ENCODE measurements around the gene GALNT6.

The GALNT6 gene

DNA sequence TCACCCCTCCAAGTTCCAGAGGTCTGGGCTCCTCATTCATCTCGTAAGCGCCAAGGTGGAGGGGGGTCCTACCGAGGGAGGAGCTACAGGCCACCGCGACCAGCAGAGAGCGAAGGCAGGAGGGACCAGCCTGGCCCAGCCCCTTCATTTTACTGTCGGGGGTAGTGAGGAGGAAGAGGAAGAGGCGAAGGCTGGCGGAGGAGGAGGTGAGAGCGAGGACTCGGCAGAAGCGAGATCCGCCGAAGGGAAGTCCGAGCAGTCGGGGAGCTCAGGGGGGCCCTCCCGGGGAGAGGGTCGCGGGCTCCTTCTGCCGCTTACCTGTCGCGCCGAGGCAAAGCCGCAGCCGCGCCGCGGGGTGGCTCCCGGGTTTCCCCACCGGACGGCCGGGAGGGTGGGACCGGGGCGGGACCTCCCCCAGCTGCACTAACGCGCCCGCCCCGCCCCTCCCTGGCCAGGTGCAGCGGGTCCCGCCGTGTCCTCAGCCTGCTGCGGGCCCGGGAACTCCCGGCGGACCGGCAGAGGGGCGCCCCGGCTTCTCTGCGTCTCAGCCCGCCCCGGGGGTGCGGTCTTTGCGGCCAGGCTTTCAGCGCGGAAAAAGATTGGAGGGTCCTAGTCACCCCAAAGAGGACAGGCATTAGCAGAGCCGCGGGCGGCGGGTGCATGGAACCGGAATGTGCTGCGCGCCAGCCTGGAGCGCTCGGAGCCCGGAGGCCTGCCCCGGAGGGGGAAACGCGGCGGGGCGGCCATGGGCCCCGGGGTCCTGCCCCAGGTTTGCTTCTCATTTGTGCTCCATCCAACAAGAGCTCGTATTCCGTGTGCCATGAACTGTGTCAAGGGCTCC lies at the start of gene GALNT6:
GALNT6 (minus strand) TSS at position 124 of the 841 bp plus-strand sequence. CDS start 11,625 bp downstream, outside the sequence.
- Histone ChIP-seq H3K9ac (peak within 1 kb of the TSS; percentile 61), H3K27ac (no peak within 1 kb of the TSS)

GRCh38 chr12:51439330-51439729 lies 48.1 kb upstream of the GALNT6 start:
- Histone ChIP-seq H3K9me3 (ENCODE audit: control insufficient read depth, low read length) (no peaks in the 10 kb centered on the region), H3K4me1 (no peaks in the 10 kb centered on the region), H3K79me2 (no peaks in the 10 kb centered on the region), H2AFZ (no peak overlapping the region), H3K4me3 (ENCODE audit: low read depth, low read length) (no peak overlapping the region), H3K4me2 (ENCODE audit: low read length) (no peak overlapping the region), H3K36me3 (ENCODE audit: control insufficient read depth, insufficient read depth, low read length) (no peaks in the 10 kb centered on the region), H3K9ac (no peak overlapping the region), H3K27me3 (ENCODE audit: control insufficient read depth, insufficient read depth, low read length) (no peaks in the 10 kb centered on the region), H3K27ac (no peak overlapping the region)
- TF ChIP-seq CTCF (IDR thresholded peaks at IDR 0.05), result no peak

More for the DNA sequence above, at the start of gene GALNT6:
- no peaks in the 10 kb centered on the region for H3K27me3 ChIP-seq (ENCODE audit: control insufficient read depth, insufficient read depth, low read length)
- H3K4me1 ChIP-seq, result peaks cover 14% of the 10 kb centered on the region
- H3K9me3 ChIP-seq (ENCODE audit: control insufficient read depth, low read length), result no peaks in the 10 kb centered on the region
- H2AFZ ChIP-seq, result peak within 1 kb of the TSS; percentile 97
- no peak for TF ChIP-seq CTCF (IDR thresholded peaks at IDR 0.05)
- no peaks in the 10 kb centered on the region for H3K36me3 ChIP-seq (ENCODE audit: control insufficient read depth, insufficient read depth, low read length)
- peak within 1 kb of the TSS; percentile 57 for H3K4me2 ChIP-seq (ENCODE audit: low read length)
- H3K79me2 ChIP-seq, result no peaks in the 10 kb centered on the region
- H3K4me3 ChIP-seq (ENCODE audit: low read depth, low read length), result peak within 1 kb of the TSS; percentile 64

DNA sequence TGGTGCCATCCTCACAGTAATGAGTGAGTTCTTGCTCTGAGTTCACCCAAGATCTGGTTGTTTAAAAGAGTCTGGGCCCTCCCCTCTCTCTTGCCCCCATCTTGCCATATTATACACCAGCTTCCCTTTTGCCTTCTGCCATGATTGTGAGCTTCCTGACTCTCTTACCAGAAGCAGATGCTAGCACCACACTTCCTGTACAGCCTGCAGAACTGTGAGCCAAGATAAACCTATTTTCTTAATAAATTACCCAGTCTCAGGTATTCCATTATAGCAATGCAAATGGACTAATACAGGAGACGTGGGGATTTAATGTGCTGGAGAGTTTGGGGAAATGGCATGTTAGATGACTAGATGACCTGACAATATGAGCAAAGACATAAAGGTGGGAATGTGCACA lies 46.2 kb upstream of the GALNT6 start:
- Histone ChIP-seq H3K9ac (no peak overlapping the region), H3K9me3 (ENCODE audit: control insufficient read depth, low read length) (no peaks in the 10 kb centered on the region), H3K4me3 (ENCODE audit: low read depth, low read length) (no peak overlapping the region), H3K36me3 (ENCODE audit: control insufficient read depth, insufficient read depth, low read length) (no peaks in the 10 kb centered on the region), H3K27me3 (ENCODE audit: control insufficient read depth, insufficient read depth, low read length) (no peaks in the 10 kb centered on the region), H2AFZ (no peak overlapping the region), H3K79me2 (no peaks in the 10 kb centered on the region), H3K4me2 (ENCODE audit: low read length) (no peak overlapping the region), H3K27ac (no peak overlapping the region), H3K4me1 (no peaks in the 10 kb centered on the region)
- TF ChIP-seq CTCF (IDR thresholded peaks at IDR 0.05), result no peak

DNA sequence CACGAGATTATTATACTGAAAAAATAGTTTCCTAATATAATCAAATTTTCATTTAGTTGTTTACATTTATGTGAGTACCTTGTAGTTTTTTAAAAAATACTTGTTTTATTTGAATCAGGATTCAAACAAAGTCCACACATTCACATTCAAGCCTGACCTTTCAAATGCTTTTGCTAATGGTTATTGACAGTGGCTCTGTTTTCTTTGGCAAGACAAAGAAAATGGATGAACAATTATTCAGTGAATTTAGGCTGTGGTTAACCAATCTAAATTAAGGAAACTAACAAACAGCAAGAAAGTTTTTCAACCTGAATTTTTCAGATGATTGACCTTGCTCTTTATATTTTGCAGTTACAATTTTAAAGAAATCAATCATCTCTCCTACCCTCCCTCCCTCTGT lies 43.1 kb upstream of the GALNT6 start:
- H3K4me2 ChIP-seq (ENCODE audit: low read length), result no peak overlapping the region
- H3K36me3 ChIP-seq (ENCODE audit: control insufficient read depth, insufficient read depth, low read length), result no peaks in the 10 kb centered on the region
- H3K79me2 ChIP-seq, result no peaks in the 10 kb centered on the region
- H3K9me3 ChIP-seq (ENCODE audit: control insufficient read depth, low read length), result no peaks in the 10 kb centered on the region
- no peaks in the 10 kb centered on the region for H3K27me3 ChIP-seq (ENCODE audit: control insufficient read depth, insufficient read depth, low read length)
- TF ChIP-seq CTCF (IDR thresholded peaks at IDR 0.05), result no peak
- H3K9ac ChIP-seq, result no peak overlapping the region
- H3K27ac ChIP-seq, result no peak overlapping the region
- no peak overlapping the region for H2AFZ ChIP-seq
- no peaks in the 10 kb centered on the region for H3K4me1 ChIP-seq
- no peak overlapping the region for H3K4me3 ChIP-seq (ENCODE audit: low read depth, low read length)

GRCh38 chr12:51432921-51433320 lies 41.7 kb upstream of the GALNT6 start:
- Histone ChIP-seq H3K27ac (no peak overlapping the region), H3K79me2 (no peaks in the 10 kb centered on the region), H3K27me3 (ENCODE audit: control insufficient read depth, insufficient read depth, low read length) (no peaks in the 10 kb centered on the region), H3K9me3 (ENCODE audit: control insufficient read depth, low read length) (no peaks in the 10 kb centered on the region), H3K4me1 (no peaks in the 10 kb centered on the region), H3K4me2 (ENCODE audit: low read length) (no peak overlapping the region), H3K36me3 (ENCODE audit: control insufficient read depth, insufficient read depth, low read length) (no peaks in the 10 kb centered on the region), H3K4me3 (ENCODE audit: low read depth, low read length) (no peak overlapping the region), H2AFZ (no peak overlapping the region), H3K9ac (no peak overlapping the region)
- no peak for TF ChIP-seq CTCF (IDR thresholded peaks at IDR 0.05)
